Loucy (cell line): Measurements from ENCODE around the gene CALN1.

Experiments
- H2AFZ ChIP-seq: fragments of 200-600 bp; sonication (generic); 2 replicates; pipeline ENCODE4 v1.6.0; 2016; ENCODE audit warnings: antibody characterized with exemption, mild to moderate bottlenecking, low read length, moderate library complexity
- H3F3A ChIP-seq: fragments of 200-600 bp; 2 replicates; pipeline ENCODE4 v1.6.0; 2016; ENCODE audit warnings: antibody characterized with exemption, low read depth, mild to moderate bottlenecking
- H3K27me3 ChIP-seq: fragments of 200-600 bp; sonication (generic); 2 replicates; pipeline ENCODE4 v1.6.1; 2014; ENCODE audit warnings: low read length, mild to moderate bottlenecking; ENCODE audit not compliant: insufficient read depth, poor library complexity, severe bottlenecking
- H3K36me3 ChIP-seq: fragments of 200-600 bp; sonication (generic); 2 replicates; pipeline ENCODE4 v1.6.1; 2016; ENCODE audit warnings: low read length; ENCODE audit not compliant: insufficient read depth
- H3K4me1 ChIP-seq: fragments of 200-600 bp; sonication (generic); 2 replicates; pipeline ENCODE4 v1.5.1; 2014; ENCODE audit warnings: low read length, mild to moderate bottlenecking; ENCODE audit not compliant: insufficient read depth, poor library complexity, severe bottlenecking
- H3K4me2 ChIP-seq: fragments of 200-600 bp; sonication (generic); 2 replicates; pipeline ENCODE4 v1.6.0; 2014; ENCODE audit warnings: antibody characterized with exemption, low read length, low read depth, mild to moderate bottlenecking; ENCODE audit not compliant: poor library complexity, severe bottlenecking
- H3K4me3 ChIP-seq: fragments of 200-600 bp; sonication (generic); 2 replicates; pipeline ENCODE4 v1.5.1; 2014; ENCODE audit warnings: low read length, mild to moderate bottlenecking, mixed read lengths; ENCODE audit not compliant: poor library complexity, severe bottlenecking
- H3K79me2 ChIP-seq: fragments of 200-600 bp; sonication (generic); 2 replicates; pipeline ENCODE4 v1.6.1; 2014; ENCODE audit warnings: low read length; ENCODE audit not compliant: insufficient read depth
- H3K9ac ChIP-seq: fragments of 200-600 bp; sonication (generic); 2 replicates; pipeline ENCODE4 v1.6.0; 2014; ENCODE audit warnings: mild to moderate bottlenecking, low read depth, low read length, moderate library complexity; ENCODE audit not compliant: poor library complexity, severe bottlenecking
- H3K9me2 ChIP-seq: fragments of 200-600 bp; sonication (generic); replicated peaks from 2 replicates; pipeline ENCODE4 v1.6.1; 2016; ENCODE audit warnings: low read depth, low read length, mixed read lengths
- H3K9me3 ChIP-seq: fragments of 200-600 bp; sonication (generic); 2 replicates; pipeline ENCODE4 v1.6.1; 2014; ENCODE audit warnings: mild to moderate bottlenecking, antibody characterized with exemption, low read length, low read depth; ENCODE audit not compliant: insufficient read depth
- H4K20me1 ChIP-seq: fragments of 200-600 bp; sonication (generic); 2 replicates; pipeline ENCODE4 v1.6.0; 2014; ENCODE audit warnings: antibody characterized with exemption, low read length, mild to moderate bottlenecking; ENCODE audit not compliant: insufficient read depth, poor library complexity, severe bottlenecking
- CTCF ChIP-seq: fragments of 200-600 bp; sonication (generic); conservative IDR thresholded peaks from 2 replicates; pipeline ENCODE4 v1.5.1; 2014; ENCODE audit warnings: mild to moderate bottlenecking, antibody characterized with exemption, low read length
- EZH2phosphoT487 ChIP-seq: fragments of 200-600 bp; IDR thresholded peaks from 2 replicates; pipeline ENCODE4 v1.6.1; 2018; ENCODE audit warnings: antibody characterized with exemption, mild to moderate bottlenecking, moderate library complexity, borderline replicate concordance

Gene CALN1

GRCh38 chr7:72446591-72447462 lies 34.7 kb upstream of the CALN1 start:
- Histone ChIP-seq H3K9ac (no peak overlapping the region), H3K4me2 (no peak overlapping the region), H3F3A (no peaks in the 10 kb centered on the region), H3K79me2 (no peaks in the 10 kb centered on the region), H2AFZ (no peak overlapping the region), H3K9me3 (peaks cover 2% of the 10 kb centered on the region; the same call in 1 of the 2 replicates), H3K9me2 (no peaks in the 10 kb centered on the region), H3K4me3 (no peak overlapping the region), H3K4me1 (no peaks in the 10 kb centered on the region), H3K27me3 (no peaks in the 10 kb centered on the region), H4K20me1 (no peaks in the 10 kb centered on the region), H3K36me3 (no peaks in the 10 kb centered on the region)
- TF ChIP-seq EZH2phosphoT487, result no peak
- no peak for TF ChIP-seq CTCF

- Histone ChIP-seq H3K4me2 (no peak overlapping the region), H3K4me1 (no peaks in the 10 kb centered on the region), H3K9ac (no peak overlapping the region), H3K9me3 (peaks cover 2% of the 10 kb centered on the region; the same call in 1 of the 2 replicates), H4K20me1 (no peaks in the 10 kb centered on the region), H3K9me2 (no peaks in the 10 kb centered on the region), H3K4me3 (no peak overlapping the region), H3K27me3 (no peaks in the 10 kb centered on the region), H3F3A (no peaks in the 10 kb centered on the region), H3K79me2 (no peaks in the 10 kb centered on the region), H3K36me3 (no peaks in the 10 kb centered on the region), H2AFZ (no peak overlapping the region)
- TF ChIP-seq CTCF (no peak), EZH2phosphoT487 (no peak)
Measured at GRCh38 chr7:72446131-72446530, 34.0 kb upstream of the CALN1 start.

GRCh38 chr7:72445580-72445979 lies 33.4 kb upstream of the CALN1 start:
- Histone ChIP-seq H3K9me3 (peaks cover 2% of the 10 kb centered on the region; the same call in 1 of the 2 replicates), H3F3A (no peaks in the 10 kb centered on the region), H3K36me3 (no peaks in the 10 kb centered on the region), H3K4me3 (no peak overlapping the region), H3K9me2 (no peaks in the 10 kb centered on the region), H2AFZ (no peak overlapping the region), H4K20me1 (no peaks in the 10 kb centered on the region), H3K4me1 (no peaks in the 10 kb centered on the region), H3K4me2 (no peak overlapping the region), H3K27me3 (no peaks in the 10 kb centered on the region), H3K79me2 (no peaks in the 10 kb centered on the region), H3K9ac (no peak overlapping the region)
- no peak for TF ChIP-seq EZH2phosphoT487
- TF ChIP-seq CTCF, result no peak
